Left lung (tissue), 14 donors: ENCODE data around the gene ZNF736. TPM values are rescaled to one million over a fixed set of nuclear protein-coding genes. Genes with fewer than 3 reads are reported as not detected.
"Not testable (repeated sequence)": the region's sequence is repeated elsewhere in the genome, so short reads cannot be mapped to it uniquely, and the experiment has no call there.

ENCODE experiments used
- ATAC-seq: fragments of 200-7000 bp; cut with Tn5 transposase; one replicate; pipeline ENCODE4 v1.9.1; 2020; ENCODE audit warnings: moderate library complexity
- DNase-seq, 4 donors: peaks; one replicate each; pipeline ENCODE4 v3.0.0-alpha.2; 2013 to 2020
- H3K27ac ChIP-seq, 2 donors: fragments of 200-600 bp; sonication (generic) in 1 of 2; one replicate each; pipeline versions ENCODE4 v1.5.0 to v1.8.0; 2020 to 2021
- H3K27me3 ChIP-seq, 2 donors: fragments of 200-600 bp; sonication (generic) in 1 of 2; one replicate each; pipeline versions ENCODE4 v1.5.0 to v1.8.0; 2020 to 2021
- H3K36me3 ChIP-seq, 2 donors: fragments of 200-600 bp; sonication (generic) in 1 of 2; one replicate each; pipeline versions ENCODE4 v1.5.0 to v1.8.0; 2020 to 2021
- H3K4me1 ChIP-seq, 2 donors: fragments of 200-600 bp; one replicate each; pipeline ENCODE4 v1.8.0; 2021
- H3K4me3 ChIP-seq, 2 donors: fragments of 200-600 bp; sonication (generic) in 1 of 2; one replicate each; pipeline versions ENCODE4 v1.5.0 to v1.8.0; 2020 to 2021; ENCODE audit warnings: mild to moderate bottlenecking in 1 of 2
- H3K9me3 ChIP-seq, 2 donors: fragments of 200-600 bp; sonication (generic) in 1 of 2; one replicate each; pipeline versions ENCODE4 v1.5.0 to v1.8.0; 2020 to 2021
- intact Hi-C, 2 donors: fragments of 100-400 bp; cut with DNase I; formaldehyde crosslinking; loops; one replicate each; pipeline versions ENCODE4 v1.11.2 to v1.14.2; 2022
- long read RNA-seq, 12 donors: library from polyadenylated mRNA in 2 of 12; unstranded in 2 of 12; transcript quantifications; one replicate each; pipeline ENCODE4 v2.0.0 and lab custom pipeline, GENCODE V29; 2019 to 2026
- polyA plus RNA-seq, 6 donors: library from polyadenylated mRNA; unstranded; fragments of 120-200 nt; gene quantifications; one replicate each; pipeline ENCODE4 v1.2.1, GENCODE V29; 2013; ENCODE audit not compliant: insufficient read length in 6 of 6
- total RNA-seq, 2 donors: library from RNA; stranded (reverse); fragmentation: NEBNext Ultra II Directional; extraction: Animal tissue kit (Norgen Biotek cat#: 25700); gene quantifications; one replicate each; pipeline ENCODE4 v1.2.1, GENCODE V29; 2021
- TF ChIP-seq, protein P1 (sequence below), 2 donors: fragments of 200-600 bp; sonication (generic) in 1 of 2; IDR thresholded peaks; one replicate each; pipeline versions ENCODE4 v1.5.0 to v1.8.0; 2021; ENCODE audit warnings: antibody characterized with exemption in 2 of 2
- donor health status: DM: no; HTN: yes; CAD: no.
- donor health status: DM: no; HTN: no; CAD: no.

Gene ZNF736
- 10 to 100 TPM; 17.1 to 23.2 TPM for total RNA-seq
- 10 to 100 TPM; 19.1 to 23.9 (median 20.7) TPM for polyA plus RNA-seq
- long read RNA-seq, donor 1, partial matches to known transcripts: 0 of 3 reads
- long read RNA-seq, donor 1, other reads (novel, unspliced or antisense): 0 of 3 reads
- long read RNA-seq, donor 2, full-length matches to known transcripts: 4 of 4 reads
- long read RNA-seq, donor 2, partial matches to known transcripts: 0 of 4 reads
- long read RNA-seq, donor 2, other reads (novel, unspliced or antisense): 0 of 4 reads
- long read RNA-seq, donor 3, partial matches to known transcripts: 0 of 1 reads
- long read RNA-seq, donor 3, other reads (novel, unspliced or antisense): 0 of 1 reads
- long read RNA-seq, donor 4, partial matches to known transcripts: 0 of 3 reads
- long read RNA-seq, donor 4, other reads (novel, unspliced or antisense): 3 of 3 reads
- long read RNA-seq, donor 5, partial matches to known transcripts: 0 of 7 reads
- long read RNA-seq, donor 5, other reads (novel, unspliced or antisense): 0 of 7 reads
- long read RNA-seq, donor 6, full-length matches to known transcripts: 3 of 3 reads
- long read RNA-seq, donor 6, partial matches to known transcripts: 0 of 3 reads
- long read RNA-seq, donor 6, other reads (novel, unspliced or antisense): 0 of 3 reads
- long read RNA-seq, donor 7, partial matches to known transcripts: 0 of 1 reads
- long read RNA-seq, donor 7, other reads (novel, unspliced or antisense): 0 of 1 reads
- long read RNA-seq, donor 8, full-length matches to known transcripts: 4 of 4 reads
- long read RNA-seq, donor 8, partial matches to known transcripts: 0 of 4 reads
- long read RNA-seq, donor 8, other reads (novel, unspliced or antisense): 0 of 4 reads
- long read RNA-seq, donor 9: 0 reads
- long read RNA-seq, donor 10, partial matches to known transcripts: 0 of 1 reads
- long read RNA-seq, donor 10, other reads (novel, unspliced or antisense): 1 of 1 reads
- long read RNA-seq, donor 11, partial matches to known transcripts: 0 of 3 reads
- long read RNA-seq, donor 11, other reads (novel, unspliced or antisense): 0 of 3 reads
- long read RNA-seq, donor 12, partial matches to known transcripts: 0 of 2 reads
- long read RNA-seq, donor 12, other reads (novel, unspliced or antisense): 0 of 2 reads

DNA sequence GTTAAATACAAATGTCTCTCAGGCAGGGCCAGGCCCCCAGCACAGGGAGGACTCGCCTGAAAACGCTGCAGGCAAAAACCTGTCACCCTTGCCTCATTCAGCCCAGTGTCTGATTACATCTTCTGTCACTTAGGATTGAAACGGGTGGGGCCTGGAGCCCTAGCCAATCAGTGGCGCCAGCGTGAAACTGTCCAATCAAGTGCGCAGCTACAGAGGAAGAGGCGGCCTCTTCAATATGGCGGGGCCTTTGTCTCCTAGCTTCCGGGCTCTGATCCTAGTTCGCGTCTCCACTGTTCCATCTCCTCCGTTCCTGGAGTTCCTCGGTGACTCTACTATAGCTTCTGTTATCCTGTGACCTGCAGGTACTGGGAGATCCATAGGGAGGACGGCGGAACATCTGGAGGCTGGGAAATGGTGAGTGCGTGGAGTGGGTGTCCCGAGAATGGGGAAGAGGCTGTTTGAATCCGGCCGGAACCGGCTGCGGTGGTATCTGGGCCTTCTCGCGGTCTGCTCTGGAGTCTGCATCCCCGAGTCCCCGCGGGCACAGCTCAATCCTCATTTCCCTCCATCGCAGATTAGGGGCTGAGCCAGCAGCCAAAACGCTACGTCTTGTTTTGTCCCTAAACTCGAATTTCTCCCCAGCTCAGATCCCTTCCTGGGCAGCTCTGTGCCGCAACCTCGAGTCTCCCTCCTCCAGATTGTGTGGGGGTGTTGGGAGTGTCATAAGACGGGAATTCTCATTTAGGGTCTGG lies at the start of gene ZNF736:
Gene ZNF736 (plus strand): TSS at position 222 of the 752 bp plus-strand sequence. CDS start 190 bp downstream, at position 412.
- Histone ChIP-seq H3K9me3 (peaks cover 0 to 9% of the 10 kb centered on the region in 2 donors), H3K4me1 (peaks cover 12 to 19% of the 10 kb centered on the region in 2 donors), H3K36me3 (peaks cover 0 to 9% of the 10 kb centered on the region in 2 donors), H3K4me3 (peak within 1 kb of the TSS; percentile 66 to 69), H3K27me3 (no peaks in the 10 kb centered on the region), H3K27ac (peak within 1 kb of the TSS; percentile 67 to 91)
- ATAC-seq (peak; percentile 100), DNase-seq (peak; percentile 88 to 95 (median 90))
- TF ChIP-seq, protein P1, sequence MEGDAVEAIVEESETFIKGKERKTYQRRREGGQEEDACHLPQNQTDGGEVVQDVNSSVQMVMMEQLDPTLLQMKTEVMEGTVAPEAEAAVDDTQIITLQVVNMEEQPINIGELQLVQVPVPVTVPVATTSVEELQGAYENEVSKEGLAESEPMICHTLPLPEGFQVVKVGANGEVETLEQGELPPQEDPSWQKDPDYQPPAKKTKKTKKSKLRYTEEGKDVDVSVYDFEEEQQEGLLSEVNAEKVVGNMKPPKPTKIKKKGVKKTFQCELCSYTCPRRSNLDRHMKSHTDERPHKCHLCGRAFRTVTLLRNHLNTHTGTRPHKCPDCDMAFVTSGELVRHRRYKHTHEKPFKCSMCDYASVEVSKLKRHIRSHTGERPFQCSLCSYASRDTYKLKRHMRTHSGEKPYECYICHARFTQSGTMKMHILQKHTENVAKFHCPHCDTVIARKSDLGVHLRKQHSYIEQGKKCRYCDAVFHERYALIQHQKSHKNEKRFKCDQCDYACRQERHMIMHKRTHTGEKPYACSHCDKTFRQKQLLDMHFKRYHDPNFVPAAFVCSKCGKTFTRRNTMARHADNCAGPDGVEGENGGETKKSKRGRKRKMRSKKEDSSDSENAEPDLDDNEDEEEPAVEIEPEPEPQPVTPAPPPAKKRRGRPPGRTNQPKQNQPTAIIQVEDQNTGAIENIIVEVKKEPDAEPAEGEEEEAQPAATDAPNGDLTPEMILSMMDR (IDR thresholded peaks at IDR 0.05): no peak
- intact Hi-C loops: no loop called here

DNA sequence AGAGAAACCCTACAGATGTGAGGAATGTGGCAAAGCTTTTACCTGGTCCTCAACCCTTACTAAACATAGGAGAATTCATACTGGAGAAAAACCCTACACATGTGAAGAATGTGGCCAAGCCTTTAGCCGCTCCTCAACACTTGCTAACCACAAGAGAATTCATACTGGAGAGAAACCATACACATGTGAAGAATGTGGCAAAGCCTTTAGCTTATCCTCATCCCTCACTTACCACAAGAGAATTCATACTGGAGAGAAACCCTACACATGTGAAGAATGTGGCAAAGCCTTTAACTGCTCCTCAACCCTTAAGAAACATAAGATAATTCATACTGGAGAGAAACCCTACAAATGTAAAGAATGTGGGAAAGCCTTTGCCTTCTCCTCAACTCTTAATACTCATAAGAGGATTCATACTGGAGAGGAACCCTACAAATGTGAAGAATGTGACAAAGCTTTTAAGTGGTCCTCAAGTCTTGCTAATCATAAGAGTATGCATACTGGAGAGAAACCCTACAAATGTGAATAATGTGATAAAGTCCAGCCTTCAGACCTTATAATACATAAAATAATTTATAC lies 47.3 kb upstream of the ZNF736 start:
- Histone ChIP-seq H3K9me3 (peaks cover 0 to 97% of the 10 kb centered on the region in 2 donors), H3K36me3 (no peaks in the 10 kb centered on the region), H3K4me3 (no peak overlapping the region), H3K27ac (no peak overlapping the region), H3K27me3 (no peaks in the 10 kb centered on the region), H3K4me1 (no peaks in the 10 kb centered on the region)
- intact Hi-C loops: no loop called here
- TF ChIP-seq, protein P1 (IDR thresholded peaks at IDR 0.05): no peak
- ATAC-seq (no peak), DNase-seq (no peak)

DNA sequence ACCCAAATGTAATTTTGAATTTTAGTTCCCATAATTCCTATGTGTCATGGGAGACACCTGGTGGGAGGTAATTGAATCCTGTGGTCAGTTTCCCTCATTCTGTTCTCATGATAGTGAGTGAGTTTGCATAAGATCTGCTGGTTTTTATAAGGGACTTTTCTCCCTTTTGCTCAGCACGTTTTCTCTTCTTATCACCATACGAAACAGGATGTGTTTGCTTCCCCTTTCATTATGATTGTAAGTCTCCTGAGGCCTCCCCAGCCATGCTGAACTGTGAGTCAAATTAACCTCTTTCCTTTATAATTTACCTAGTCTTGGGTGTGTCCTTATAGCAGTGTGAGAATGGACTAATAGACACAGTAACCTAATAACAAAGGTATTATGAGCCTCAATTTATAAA lies 36.1 kb upstream of the ZNF736 start:
- intact Hi-C loops: no loop called here
- DNase-seq: no peak
- Histone ChIP-seq H3K27me3 (no peaks in the 10 kb centered on the region), H3K9me3 (peaks cover 0 to 57% of the 10 kb centered on the region in 2 donors), H3K27ac (no peak overlapping the region), H3K4me3 (no peak overlapping the region), H3K36me3 (no peaks in the 10 kb centered on the region), H3K4me1 (no peaks in the 10 kb centered on the region)
- TF ChIP-seq, protein P1 (IDR thresholded peaks at IDR 0.05): no peak
- ATAC-seq: no peak

DNA sequence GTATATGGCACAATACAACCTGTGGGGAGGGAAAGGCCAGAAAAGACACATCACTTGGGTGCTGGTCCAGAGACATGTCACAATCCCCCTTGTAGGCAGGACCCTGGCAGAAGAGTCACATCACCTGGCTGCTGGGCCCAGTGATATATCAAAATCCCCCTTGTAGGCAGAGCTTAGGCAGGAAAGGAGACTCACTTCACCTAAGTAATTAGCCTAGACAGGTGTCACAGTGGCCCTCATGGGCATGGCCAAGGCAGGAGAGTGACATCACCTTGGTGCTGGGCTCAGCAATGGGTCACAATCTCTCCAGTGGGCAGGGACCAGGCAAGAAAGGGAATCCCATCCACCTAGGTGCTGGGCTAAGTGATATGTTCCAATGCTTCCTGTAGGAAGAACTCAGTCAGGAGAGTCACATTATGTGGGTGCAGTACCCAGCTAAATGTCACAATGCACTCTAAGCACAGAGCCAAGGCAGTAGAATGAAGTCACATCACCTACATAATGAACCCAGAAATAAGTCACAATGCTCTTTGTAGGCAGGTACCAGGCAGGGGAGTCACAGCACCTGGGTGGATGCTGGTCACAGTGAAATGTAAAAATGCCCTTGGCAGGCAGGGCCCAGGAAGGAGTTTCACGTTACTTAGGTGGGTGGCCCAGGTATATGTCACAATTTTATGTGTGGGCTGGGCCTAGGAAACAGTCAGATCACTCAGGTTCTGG lies 18.9 kb upstream of the ZNF736 start:
- TF ChIP-seq, protein P1 (IDR thresholded peaks at IDR 0.05): no peak
- intact Hi-C loops: no loop called here
- Histone ChIP-seq H3K4me1 (no peaks in the 10 kb centered on the region), H3K4me3 (no peak overlapping the region), H3K27me3 (no peaks in the 10 kb centered on the region), H3K9me3 (peaks cover 0 to 7% of the 10 kb centered on the region in 2 donors), H3K27ac (no peak overlapping the region), H3K36me3 (no peaks in the 10 kb centered on the region)
- DNase-seq: no peak
- ATAC-seq: no peak

DNA sequence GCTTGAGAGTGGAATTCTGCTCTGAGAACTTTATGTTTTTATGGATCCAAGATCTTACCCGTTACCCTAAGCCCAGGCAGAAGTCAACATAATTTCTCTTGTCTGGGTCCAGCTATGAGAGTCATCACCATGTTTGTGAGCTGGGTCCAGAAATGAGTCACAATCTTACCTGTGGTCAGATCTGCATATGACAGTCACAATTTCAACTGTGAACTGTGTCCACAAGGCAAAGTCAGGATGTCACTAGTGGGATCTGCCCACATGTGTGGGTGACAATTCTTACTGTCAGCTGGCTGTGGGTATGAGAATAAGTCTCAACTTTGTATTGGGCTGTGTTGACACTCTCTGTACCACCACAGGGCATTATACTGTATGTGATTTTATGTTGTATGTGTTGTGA lies 16.3 kb upstream of the ZNF736 start:
- DNase-seq, H3K4me1 ChIP-seq, H3K4me3 ChIP-seq, H3K36me3 ChIP-seq, H3K27ac ChIP-seq, intact Hi-C loops, H3K27me3 ChIP-seq, ATAC-seq: not testable (repeated sequence)
- H3K9me3 ChIP-seq: peaks cover 0 to 12% of the 10 kb centered on the region in 2 donors
